ENCODE measurements around the gene LDB2. TPM values are rescaled to one million over a fixed set of nuclear protein-coding genes. Genes with fewer than 3 reads are reported as not detected.

Gene LDB2
- total and polyA plus RNA-seq, 2 donors from 2014 or later: 26.9 to 59.9 TPM

GRCh38 chr4:16655111-16655510 is 243.3 kb downstream of the LDB2 start:
- H3K4me1 ChIP-seq (ENCODE audit: control insufficient read depth in 2 of 3, insufficient read depth in 2 of 3, low read depth in 1 of 3, low read length in 3 of 3): no peaks in the 10 kb centered on the region
- intact Hi-C loops (cut with DNase I): no loop called here
- no peak for FAIRE-seq
- no peak for DNase-seq
- no peaks in the 10 kb centered on the region for H3K27me3 ChIP-seq (ENCODE audit: control insufficient read depth, insufficient read depth, low read length)
- no peaks in the 10 kb centered on the region for H3K9me3 ChIP-seq (ENCODE audit: control insufficient read depth in 2 of 3, insufficient read depth in 1 of 3, low read length in 3 of 3)
- no peak overlapping the region for H3K9ac ChIP-seq (ENCODE audit: low read length in 3 of 3)
- H3K27ac ChIP-seq (ENCODE audit: low read depth in 2 of 2, low read length in 2 of 2): no peak overlapping the region
- TF ChIP-seq CTCF (IDR thresholded peaks at IDR 0.05; ENCODE audit: borderline replicate concordance, extremely low read depth, insufficient read depth): no peak
- H3K4me3 ChIP-seq (ENCODE audit: low read length in 3 of 3): no peak overlapping the region
- H3K36me3 ChIP-seq (ENCODE audit: control insufficient read depth in 2 of 3, insufficient read depth in 3 of 3, low read length in 3 of 3): no peaks in the 10 kb centered on the region

DNA sequence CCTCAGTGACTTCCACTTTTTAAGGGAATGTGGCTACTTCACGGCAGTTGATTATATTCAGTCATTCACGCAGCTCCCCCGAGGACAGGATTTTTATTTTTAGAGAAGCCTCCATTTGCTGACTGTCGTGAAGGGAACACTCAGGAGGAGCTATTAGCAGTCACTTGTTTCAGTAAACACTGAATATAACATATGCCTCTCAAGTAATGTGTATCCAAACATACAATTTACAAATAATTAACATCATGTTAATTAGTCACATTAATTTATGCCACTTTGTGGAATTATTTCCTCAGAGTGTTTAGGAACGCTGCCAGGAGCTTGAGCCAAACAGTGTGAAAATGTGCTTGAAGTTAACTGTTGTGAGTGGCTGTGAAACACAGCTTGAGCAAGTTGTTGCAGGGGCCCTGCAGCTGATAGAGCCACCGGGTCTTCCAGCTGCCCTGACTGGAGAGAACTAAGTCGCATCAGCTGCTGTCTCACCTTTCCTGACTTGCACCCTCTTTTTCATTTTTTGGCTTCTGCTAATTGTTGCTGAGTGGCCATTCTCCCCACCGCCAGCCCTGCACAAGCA is 245.6 kb downstream of the LDB2 start:
- H3K27ac ChIP-seq (ENCODE audit: low read depth in 2 of 2, low read length in 2 of 2): no peak overlapping the region
- H3K27me3 ChIP-seq (ENCODE audit: control insufficient read depth, insufficient read depth, low read length): no peaks in the 10 kb centered on the region
- intact Hi-C loops (cut with DNase I): no loop called here
- H3K36me3 ChIP-seq (ENCODE audit: control insufficient read depth in 2 of 3, insufficient read depth in 3 of 3, low read length in 3 of 3): no peaks in the 10 kb centered on the region
- TF ChIP-seq CTCF (IDR thresholded peaks at IDR 0.05; ENCODE audit: borderline replicate concordance, extremely low read depth, insufficient read depth): no peak
- H3K9me3 ChIP-seq (ENCODE audit: control insufficient read depth in 2 of 3, insufficient read depth in 1 of 3, low read length in 3 of 3): no peaks in the 10 kb centered on the region
- FAIRE-seq: no peak
- DNase-seq: no peak
- H3K4me1 ChIP-seq (ENCODE audit: control insufficient read depth in 2 of 3, insufficient read depth in 2 of 3, low read depth in 1 of 3, low read length in 3 of 3): no peaks in the 10 kb centered on the region
- no peak overlapping the region for H3K4me3 ChIP-seq (ENCODE audit: low read length in 3 of 3)
- H3K9ac ChIP-seq (ENCODE audit: low read length in 3 of 3): no peak overlapping the region

DNA sequence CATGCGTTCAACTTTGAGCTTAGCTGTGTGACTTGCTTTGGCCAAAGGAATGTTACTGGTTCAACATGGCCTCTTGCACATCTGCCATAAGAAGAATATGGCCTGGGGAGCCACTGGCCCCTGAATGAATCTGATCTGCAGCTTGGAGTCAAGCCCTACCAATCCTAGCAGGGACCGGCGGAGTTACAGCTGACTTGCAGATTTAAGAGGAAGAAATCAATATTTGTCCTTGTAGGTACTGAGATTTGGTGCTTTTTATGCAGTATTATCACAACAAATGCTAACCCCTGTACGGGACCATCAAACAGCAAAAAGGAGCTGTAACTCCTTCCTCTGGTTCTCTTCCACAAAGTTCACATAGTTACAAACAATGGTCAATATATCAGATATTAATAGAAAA is 252.0 kb downstream of the LDB2 start:
- DNase-seq: no peak
- no peak for TF ChIP-seq CTCF (IDR thresholded peaks at IDR 0.05; ENCODE audit: borderline replicate concordance, extremely low read depth, insufficient read depth)
- Histone ChIP-seq H3K27ac (ENCODE audit: low read depth in 2 of 2, low read length in 2 of 2) (no peak overlapping the region), H3K9ac (ENCODE audit: low read length in 3 of 3) (no peak overlapping the region), H3K4me3 (ENCODE audit: low read length in 3 of 3) (no peak overlapping the region), H3K4me1 (ENCODE audit: control insufficient read depth in 2 of 3, insufficient read depth in 2 of 3, low read depth in 1 of 3, low read length in 3 of 3) (peaks cover 0 to 2% (median 0%) of the 10 kb centered on the region in 3 donors), H3K9me3 (ENCODE audit: control insufficient read depth in 2 of 3, insufficient read depth in 1 of 3, low read length in 3 of 3) (no peaks in the 10 kb centered on the region), H3K27me3 (ENCODE audit: control insufficient read depth, insufficient read depth, low read length) (no peaks in the 10 kb centered on the region), H3K36me3 (ENCODE audit: control insufficient read depth in 2 of 3, insufficient read depth in 3 of 3, low read length in 3 of 3) (no peaks in the 10 kb centered on the region)
- intact Hi-C loops (cut with DNase I): no loop called here
- no peak for FAIRE-seq

- Histone ChIP-seq H3K4me1 (ENCODE audit: control insufficient read depth in 2 of 3, insufficient read depth in 2 of 3, low read depth in 1 of 3, low read length in 3 of 3) (peaks cover 0 to 2% (median 0%) of the 10 kb centered on the region in 3 donors), H3K27ac (ENCODE audit: low read depth in 2 of 2, low read length in 2 of 2) (no peak overlapping the region), H3K36me3 (ENCODE audit: control insufficient read depth in 2 of 3, insufficient read depth in 3 of 3, low read length in 3 of 3) (no peaks in the 10 kb centered on the region), H3K4me3 (ENCODE audit: low read length in 3 of 3) (no peak overlapping the region), H3K9me3 (ENCODE audit: control insufficient read depth in 2 of 3, insufficient read depth in 1 of 3, low read length in 3 of 3) (no peaks in the 10 kb centered on the region), H3K27me3 (ENCODE audit: control insufficient read depth, insufficient read depth, low read length) (no peaks in the 10 kb centered on the region), H3K9ac (ENCODE audit: low read length in 3 of 3) (no peak overlapping the region)
- no peak for TF ChIP-seq CTCF (IDR thresholded peaks at IDR 0.05; ENCODE audit: borderline replicate concordance, extremely low read depth, insufficient read depth)
- FAIRE-seq (no peak), DNase-seq (no peak)
- intact Hi-C loops (cut with DNase I): no loop called here
Measured at GRCh38 chr4:16643893-16644292, 254.6 kb downstream of the LDB2 start.

Measured in kidney (tissue), 14 donors.